Measurements from ENCODE around the gene SGCG. TPM values are rescaled to one million over a fixed set of nuclear protein-coding genes. Genes with fewer than 3 reads are reported as not detected.

The SGCG gene
- total and polyA plus RNA-seq, 11 donors = 27.9 to 181 (median 119) TPM

GRCh38 chr13:23319883-23320224, 139.1 kb downstream of the SGCG start:
- peaks cover 0 to 32% (median 9%) of the 10 kb centered on the region in 12 donors for H3K4me1 ChIP-seq

GRCh38 chr13:23320926-23321534, 140.3 kb downstream of the SGCG start:
- no peaks in the 10 kb centered on the region for H3K9me3 ChIP-seq
- peaks cover 0 to 32% (median 9%) of the 10 kb centered on the region in 12 donors for H3K4me1 ChIP-seq
- H3K4me3 ChIP-seq = peak overlapping the region in 7 of 12 donors; percentile 16 to 43 (median 24)
- no peaks in the 10 kb centered on the region for H3K27me3 ChIP-seq
- DNase-seq = no peak
- intact Hi-C loops (cut with DNase I) = loop anchor here in 1 of 10 donors (10.0 kb wide), 1 partner anchor 516 kb away; no protein-coding TSS in a partner anchor
- TF ChIP-seq, protein P1, sequence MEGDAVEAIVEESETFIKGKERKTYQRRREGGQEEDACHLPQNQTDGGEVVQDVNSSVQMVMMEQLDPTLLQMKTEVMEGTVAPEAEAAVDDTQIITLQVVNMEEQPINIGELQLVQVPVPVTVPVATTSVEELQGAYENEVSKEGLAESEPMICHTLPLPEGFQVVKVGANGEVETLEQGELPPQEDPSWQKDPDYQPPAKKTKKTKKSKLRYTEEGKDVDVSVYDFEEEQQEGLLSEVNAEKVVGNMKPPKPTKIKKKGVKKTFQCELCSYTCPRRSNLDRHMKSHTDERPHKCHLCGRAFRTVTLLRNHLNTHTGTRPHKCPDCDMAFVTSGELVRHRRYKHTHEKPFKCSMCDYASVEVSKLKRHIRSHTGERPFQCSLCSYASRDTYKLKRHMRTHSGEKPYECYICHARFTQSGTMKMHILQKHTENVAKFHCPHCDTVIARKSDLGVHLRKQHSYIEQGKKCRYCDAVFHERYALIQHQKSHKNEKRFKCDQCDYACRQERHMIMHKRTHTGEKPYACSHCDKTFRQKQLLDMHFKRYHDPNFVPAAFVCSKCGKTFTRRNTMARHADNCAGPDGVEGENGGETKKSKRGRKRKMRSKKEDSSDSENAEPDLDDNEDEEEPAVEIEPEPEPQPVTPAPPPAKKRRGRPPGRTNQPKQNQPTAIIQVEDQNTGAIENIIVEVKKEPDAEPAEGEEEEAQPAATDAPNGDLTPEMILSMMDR (IDR thresholded peaks at IDR 0.05) = no peak
- no peak for TF ChIP-seq POLR2A (IDR thresholded peaks at IDR 0.05)
- H3K27ac ChIP-seq = peak overlapping the region in 6 of 12 donors; percentile 2 to 63 (median 38)
- H3K36me3 ChIP-seq = peaks cover 0 to 10% (median 0%) of the 10 kb centered on the region in 9 donors
- ATAC-seq = peak in 1 of 4 donors; percentile 22
- WGBS, 4 donors = 52 to 68% (median 62%) methylated on average over 4 of the region's 4 CpGs

More at GRCh38 chr13:23319883-23320224, 139.1 kb downstream of the SGCG start:
- peak overlapping the region in 2 of 12 donors; percentile 1 to 59 for H3K27ac ChIP-seq
- H3K27me3 ChIP-seq = no peaks in the 10 kb centered on the region
- ATAC-seq (no peak), DNase-seq (no peak)
- TF ChIP-seq, protein P1 (IDR thresholded peaks at IDR 0.05) = peak in 2 of 12 donors; percentile 1 to 16
- TF ChIP-seq POLR2A (IDR thresholded peaks at IDR 0.05) = no peak
- WGBS, 4 donors = 68 to 83% (median 81%) methylated on average over 3 of the region's 3 CpGs
- peaks cover 0 to 7% (median 0%) of the 10 kb centered on the region in 9 donors for H3K36me3 ChIP-seq
- no peak overlapping the region for H3K4me3 ChIP-seq
- no peaks in the 10 kb centered on the region for H3K9me3 ChIP-seq
- intact Hi-C loops (cut with DNase I) = loop anchor here in 1 of 10 donors (10.0 kb wide), 1 partner anchor 515 kb away; no protein-coding TSS in a partner anchor

DNA sequence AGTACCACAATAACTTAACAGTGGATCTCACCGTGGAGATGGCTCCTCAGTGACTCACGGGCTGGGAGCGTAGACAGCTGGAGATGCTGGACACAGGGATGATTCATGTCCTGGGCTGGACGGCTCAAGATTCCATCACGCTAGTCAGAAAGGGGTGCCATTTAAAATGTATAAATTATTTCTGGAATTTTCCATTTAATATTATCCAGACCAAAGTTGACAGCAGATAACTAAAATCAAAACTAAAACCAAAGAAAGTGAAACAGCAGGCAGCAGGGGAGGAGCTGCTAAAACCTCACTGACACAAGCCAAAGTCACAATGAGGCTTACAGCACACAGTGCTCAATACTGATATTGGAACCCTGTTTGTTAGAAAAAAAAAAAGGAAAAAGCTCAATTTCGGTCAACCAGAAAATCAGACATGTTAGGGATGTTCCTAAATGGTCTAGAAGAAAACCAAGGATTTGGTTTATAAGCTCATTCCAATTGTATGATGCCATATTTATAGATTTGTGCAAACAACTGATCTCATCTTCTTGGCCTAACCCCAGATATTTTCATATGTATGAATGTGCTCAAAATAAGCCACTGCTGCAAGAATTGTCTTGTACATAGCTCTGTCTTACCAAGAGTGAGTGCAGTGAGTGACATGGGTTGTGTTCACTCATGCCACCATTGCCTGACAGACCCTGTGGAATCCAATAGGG, 140.9 kb downstream of the SGCG start:
- peak overlapping the region in 8 of 12 donors; percentile 11 to 43 (median 22) for H3K4me3 ChIP-seq
- WGBS, 4 donors = 43 to 61% (median 51%) methylated on average over 6 of the region's 6 CpGs
- H3K9me3 ChIP-seq = no peaks in the 10 kb centered on the region
- TF ChIP-seq, protein P1 (IDR thresholded peaks at IDR 0.05) = no peak
- TF ChIP-seq POLR2A (IDR thresholded peaks at IDR 0.05) = no peak
- H3K4me1 ChIP-seq = peaks cover 0 to 32% (median 9%) of the 10 kb centered on the region in 12 donors
- peak; percentile 32 to 79 (median 64) for DNase-seq
- peak overlapping the region in 6 of 12 donors; percentile 2 to 63 (median 38) for H3K27ac ChIP-seq
- H3K27me3 ChIP-seq = no peaks in the 10 kb centered on the region
- intact Hi-C loops (cut with DNase I) = loop anchor here in 1 of 10 donors (10.0 kb wide), 1 partner anchor 517 kb away; no protein-coding TSS in a partner anchor
- H3K36me3 ChIP-seq = peaks cover 0 to 10% (median 0%) of the 10 kb centered on the region in 9 donors
- peak; percentile 39 to 95 (median 84) for ATAC-seq
